Measurements from ENCODE around the gene REV3L.

The REV3L gene

GRCh38 chr6:111423055-111423633, 59.9 kb downstream of the REV3L start:
- DNase-seq: no peak

DNA sequence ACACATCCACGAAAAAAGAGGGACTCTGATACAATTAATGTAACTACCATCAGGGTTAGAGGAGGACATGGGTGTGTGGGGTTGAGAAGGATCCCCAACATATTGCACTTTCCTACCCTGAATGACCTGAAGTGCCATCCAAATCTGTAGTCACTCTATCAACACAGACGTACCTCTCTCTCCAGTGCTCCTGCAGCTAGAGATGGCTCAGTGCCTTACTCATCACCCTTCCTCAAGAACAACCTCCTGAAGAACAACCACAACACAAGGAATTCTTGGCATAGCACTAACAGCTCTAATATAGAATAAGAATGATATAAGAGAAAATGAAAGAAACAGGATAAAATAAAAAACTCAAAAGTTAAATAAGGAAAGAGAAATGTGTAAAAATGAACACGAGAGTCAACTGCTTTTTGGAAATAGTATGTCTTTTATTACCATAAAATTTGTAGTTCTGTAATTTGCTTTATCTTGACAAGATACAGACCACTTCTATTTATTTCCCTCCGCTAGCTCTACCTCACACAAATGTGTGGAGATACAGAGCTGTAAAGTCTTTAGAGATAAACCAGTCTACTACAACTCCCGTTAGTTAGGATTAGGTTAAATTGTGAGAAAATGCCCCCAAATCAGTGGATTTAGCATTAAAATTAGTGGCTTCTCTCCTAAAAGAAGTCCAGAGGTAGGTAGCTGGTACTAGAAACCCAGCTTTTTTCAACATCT, 63.9 kb downstream of the REV3L start:
- no peak for DNase-seq

- no peak for DNase-seq
Observed at GRCh38 chr6:111417946-111418345, 65.1 kb downstream of the REV3L start.

GRCh38 chr6:111417181-111417585, 65.8 kb downstream of the REV3L start:
- DNase-seq: no peak

GRCh38 chr6:111416529-111416928, 66.5 kb downstream of the REV3L start:
- no peak for DNase-seq

- DNase-seq: no peak
Observed at GRCh38 chr6:111414373-111414772, 68.6 kb downstream of the REV3L start.

DNA sequence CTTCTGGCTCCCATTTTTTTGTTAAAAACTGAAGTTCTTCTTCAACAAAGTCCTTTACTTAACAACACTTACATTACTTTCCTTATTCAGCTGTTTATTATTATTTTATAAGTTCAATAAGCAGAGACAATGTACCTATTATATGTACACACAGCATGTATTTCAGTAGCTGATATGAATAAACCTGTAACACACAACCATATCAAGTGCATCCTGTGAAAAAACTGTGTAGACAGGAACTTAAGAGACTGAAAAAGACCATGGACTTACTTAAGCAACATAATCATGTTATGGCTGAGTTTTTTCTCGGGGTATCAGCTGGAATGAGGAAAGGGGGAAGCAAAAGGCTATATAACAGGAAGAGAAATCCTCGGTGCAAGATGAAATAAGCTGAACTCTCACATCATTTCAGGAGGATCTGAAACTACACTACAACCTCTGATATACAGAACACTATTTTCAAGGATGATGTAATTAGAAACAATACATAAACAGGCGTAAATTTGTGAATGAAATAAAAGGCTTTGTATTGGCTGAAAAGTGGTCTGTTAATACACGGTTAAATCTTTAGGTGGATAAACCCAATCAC, 70.9 kb downstream of the REV3L start:
- no peak for DNase-seq

- DNase-seq: no peak
Observed at GRCh38 chr6:111411046-111411445, 72.0 kb downstream of the REV3L start.

DNA sequence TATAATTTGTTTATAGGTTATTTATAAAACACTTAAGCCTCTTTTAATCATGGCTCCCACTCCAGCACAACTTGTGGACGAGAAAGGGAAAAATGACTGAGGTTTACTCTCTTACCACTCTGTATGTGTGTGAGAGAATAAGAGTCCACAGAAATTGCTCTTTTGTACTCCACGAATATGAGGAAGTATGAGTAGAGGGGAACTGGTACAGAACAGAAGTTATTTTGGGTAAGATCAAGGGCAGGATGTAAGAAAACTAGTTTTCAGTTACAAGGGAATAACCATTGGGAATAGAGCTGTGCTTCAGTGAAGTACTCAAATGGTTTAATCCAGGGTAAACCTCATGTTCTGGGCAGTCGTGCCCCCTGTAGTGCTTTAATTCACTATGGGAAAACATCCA, 72.6 kb downstream of the REV3L start:
- no peak for DNase-seq

DNA sequence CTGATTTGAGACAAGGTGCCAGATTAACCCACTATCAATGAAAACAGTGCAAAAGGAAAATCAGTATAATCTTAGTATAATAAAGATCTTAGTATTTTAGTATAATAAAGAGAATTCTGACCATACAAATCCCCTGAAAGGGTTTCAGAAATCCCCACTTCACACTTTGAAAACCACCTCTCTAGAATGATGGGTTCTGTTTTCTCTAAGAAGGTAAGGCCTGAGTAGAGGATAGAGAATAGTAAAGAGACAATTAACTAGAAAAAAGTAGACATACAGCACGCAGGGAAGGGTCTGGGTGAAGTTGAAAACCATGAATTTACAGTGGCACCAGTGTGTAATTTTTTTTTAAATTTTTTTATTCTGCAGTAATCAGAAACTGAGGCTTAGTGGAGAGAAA, 73.6 kb downstream of the REV3L start:
- no peak for DNase-seq

DNA sequence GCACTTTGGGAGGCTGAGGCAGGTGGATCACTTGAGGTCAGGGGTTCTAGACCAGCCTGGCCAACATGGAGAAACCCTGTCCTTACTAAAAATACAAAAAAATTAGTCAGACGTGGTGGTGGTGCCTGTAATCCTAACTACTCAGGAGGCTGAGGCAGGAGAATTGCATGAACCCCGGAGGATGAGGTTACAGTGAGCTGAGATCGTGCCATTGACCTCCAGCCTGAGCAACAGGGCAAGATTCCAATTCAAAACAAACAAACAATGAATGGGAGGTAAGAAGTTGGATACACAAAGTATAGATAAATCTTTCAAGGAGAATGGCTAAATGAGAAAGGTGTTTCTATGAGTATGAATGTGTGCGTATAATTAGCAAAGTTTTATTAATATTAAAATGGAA, 75.3 kb downstream of the REV3L start:
- DNase-seq: no peak

DNA sequence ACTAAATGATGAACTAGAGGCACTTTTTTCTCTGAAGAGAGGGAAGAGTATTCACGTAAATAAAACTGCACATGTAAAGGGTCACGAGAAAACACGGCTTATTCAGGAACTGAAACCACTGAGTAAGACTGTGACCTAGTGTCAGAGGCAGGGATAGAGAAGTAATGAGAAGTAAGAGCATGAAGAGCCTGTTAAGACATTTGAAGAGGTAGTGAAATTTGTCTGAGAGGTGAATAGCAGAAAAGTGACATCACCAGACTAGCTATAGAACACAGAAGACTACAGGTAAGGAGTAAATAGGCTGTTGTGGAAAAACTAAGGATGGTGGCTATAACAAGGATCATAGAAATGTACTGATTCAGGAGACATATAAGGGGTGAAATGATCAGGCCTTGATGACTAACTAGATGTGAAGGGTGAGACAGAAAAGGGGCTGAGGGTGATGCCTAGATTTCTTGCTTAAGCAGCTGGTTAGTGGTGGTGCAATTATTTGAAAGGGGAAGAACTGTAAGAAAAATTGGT, 76.8 kb downstream of the REV3L start:
- no peak for DNase-seq

DNA sequence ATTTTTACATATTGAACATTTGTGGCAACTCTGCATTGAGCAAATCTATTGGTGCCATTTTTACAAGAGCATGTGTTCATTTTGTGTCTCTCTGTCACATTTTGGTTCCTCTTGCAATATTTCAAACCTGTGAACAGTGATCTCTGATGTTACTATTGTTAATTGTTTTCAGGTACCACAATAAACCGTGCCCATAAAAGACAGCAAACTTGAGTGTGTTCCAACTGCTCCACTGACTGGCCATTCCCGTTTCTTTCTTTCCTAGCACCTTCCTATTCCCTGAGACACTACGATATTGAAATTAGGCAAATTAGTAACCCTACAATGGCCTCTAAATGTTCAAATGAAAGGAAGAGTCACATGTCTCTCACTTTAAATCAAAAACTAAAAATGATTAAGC, 79.6 kb downstream of the REV3L start:
- no peak for DNase-seq

DNA sequence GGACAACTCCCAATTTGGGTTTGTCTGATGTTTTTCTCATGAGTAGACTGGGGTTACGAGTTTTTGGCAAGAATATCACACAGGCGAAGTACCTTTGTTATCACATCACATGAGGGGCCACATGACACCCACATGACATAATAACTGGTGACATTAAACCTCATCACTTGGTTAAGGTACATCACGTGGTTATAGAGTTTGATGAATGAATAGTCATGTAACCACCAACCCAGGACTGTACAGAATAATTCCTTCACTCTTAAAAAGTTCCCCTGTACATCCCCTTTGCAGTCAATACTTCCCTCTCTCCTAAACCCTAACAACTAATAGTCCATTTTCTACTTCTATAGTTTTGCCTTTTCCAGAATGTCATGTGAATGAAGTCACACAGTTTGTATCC, 83.4 kb downstream of the REV3L start:
- DNase-seq: no peak

GRCh38 chr6:111388681-111389080, 94.3 kb downstream of the REV3L start:
- no peak for DNase-seq

DNA sequence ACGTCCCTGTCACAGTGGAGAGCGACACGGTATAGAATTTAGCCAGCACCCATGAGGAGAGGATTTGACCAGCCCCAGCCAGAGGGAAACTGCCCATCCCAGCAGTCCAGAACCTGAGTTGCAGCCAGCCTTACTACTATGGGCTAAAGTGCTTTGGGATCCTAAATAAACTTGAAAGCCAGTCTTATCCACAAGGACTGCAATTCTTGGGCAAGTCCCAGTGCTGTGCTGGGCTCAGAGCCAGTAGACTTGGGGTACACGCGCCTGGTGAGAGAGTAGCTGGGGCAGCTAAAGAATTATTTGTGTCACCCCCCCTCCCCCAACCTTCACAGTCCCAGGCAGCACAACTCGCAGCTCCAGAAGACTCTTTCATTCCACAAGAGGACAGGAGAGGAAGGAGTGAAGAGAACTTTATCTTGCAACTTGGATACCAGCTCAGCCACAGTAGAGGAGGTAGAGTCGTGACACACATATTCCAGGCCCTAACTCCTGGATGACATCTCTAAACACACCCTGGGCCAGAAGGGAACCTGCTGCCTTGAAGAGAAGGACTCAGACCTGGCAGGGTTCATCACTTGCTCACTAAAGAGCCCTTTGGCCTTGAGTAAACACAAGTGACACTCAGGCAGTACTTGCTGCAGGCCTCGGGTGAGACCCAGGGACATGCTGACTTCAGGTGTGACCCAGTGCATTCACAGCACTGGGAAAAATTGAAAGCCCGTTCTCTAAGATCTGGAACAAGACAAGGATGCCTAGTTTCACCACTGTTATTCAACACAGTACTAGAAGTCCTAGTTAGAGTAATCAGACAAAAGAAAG, 100.3 kb downstream of the REV3L start:
- DNase-seq: no peak

GRCh38 chr6:111381728-111382127, 101.3 kb downstream of the REV3L start:
- DNase-seq: no peak

- no peak for DNase-seq
Observed at GRCh38 chr6:111381123-111381522, 101.9 kb downstream of the REV3L start.

DNA sequence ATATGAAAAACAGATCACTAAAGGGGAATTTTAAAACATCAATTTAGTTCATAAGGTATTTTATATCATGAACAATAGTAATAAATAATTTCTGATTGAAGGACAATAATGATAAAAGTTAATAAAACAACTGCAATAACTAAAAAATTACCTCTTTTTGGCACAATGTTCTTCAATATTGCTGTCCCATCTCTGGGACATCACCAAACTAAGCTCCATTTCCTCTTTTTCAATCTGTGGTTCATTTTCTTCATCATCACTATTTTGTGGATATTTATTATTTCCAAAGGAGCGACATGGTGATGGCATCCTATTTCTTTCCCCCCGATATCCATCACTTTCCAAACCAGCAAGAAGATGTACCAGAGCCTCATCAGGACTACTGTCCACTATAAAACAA, 103.2 kb downstream of the REV3L start:
- no peak for DNase-seq

DNA sequence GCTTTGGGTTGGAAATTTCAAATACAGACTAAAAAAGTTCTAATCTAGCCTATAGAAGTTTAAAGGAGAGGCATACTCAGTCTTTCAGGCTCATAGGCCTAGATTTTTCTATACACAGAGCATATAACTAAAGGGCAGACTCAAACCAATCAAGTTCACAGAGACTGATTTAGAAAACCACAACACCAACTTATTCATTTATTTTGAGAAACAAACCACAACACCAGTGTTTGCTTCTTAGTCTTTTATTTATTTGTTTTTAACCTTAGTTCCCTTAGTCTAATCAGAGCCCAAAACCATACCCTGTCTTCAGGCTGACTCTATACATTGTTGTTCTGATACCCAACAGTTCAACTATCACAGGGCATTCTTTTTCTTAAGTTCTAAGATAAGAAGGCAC, 103.7 kb downstream of the REV3L start:
- DNase-seq: no peak

DNA sequence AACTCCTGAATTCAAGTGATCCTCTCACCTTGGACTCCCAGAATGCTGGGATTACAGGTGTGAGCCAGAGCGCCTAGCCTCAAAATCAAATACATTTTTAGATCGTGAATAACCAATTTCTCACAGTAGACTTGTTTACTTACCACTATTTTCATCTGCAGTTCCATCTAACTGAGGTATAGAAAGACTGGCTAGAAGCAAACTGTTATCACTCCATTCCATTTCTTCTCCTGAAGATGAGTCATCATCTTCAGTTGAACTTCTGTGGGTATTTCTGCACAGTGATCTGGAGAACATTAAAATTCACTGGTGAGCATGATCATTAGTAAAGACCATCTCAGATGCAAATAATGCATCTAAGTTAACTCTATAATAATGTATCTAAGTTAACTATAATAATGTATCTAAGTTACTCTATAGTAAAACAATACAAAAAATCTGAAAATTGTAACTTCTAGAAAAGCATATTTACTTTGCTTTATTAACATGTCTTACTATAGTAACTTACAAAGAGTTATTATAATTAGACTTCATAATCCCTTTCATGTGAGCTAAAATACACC, 105.4 kb downstream of the REV3L start:
- no peak for DNase-seq

- DNase-seq: no peak
Observed at GRCh38 chr6:111367393-111368088, 115.5 kb downstream of the REV3L start.

All from femur (tissue), 1 donor.